H9 (cell line): ENCODE data around the gene TENM3. TPM values are rescaled to one million over a fixed set of nuclear protein-coding genes. Genes with fewer than 3 reads are reported as not detected.

ENCODE experiments used
- DNase-seq: peaks from one replicate; pipeline ENCODE4 v3.0.0-alpha.2; 2017
- H2AFZ ChIP-seq: one replicate; pipeline ENCODE4 v1.6.1; 2013; ENCODE audit warnings: mild to moderate bottlenecking, low read length, control low read depth, moderate library complexity
- H2AK5ac ChIP-seq: 2 replicates; pipeline ENCODE4 v1.6.1; 2013; ENCODE audit warnings: low read length, control low read depth, mixed read lengths; ENCODE audit not compliant: insufficient read length
- H2BK120ac ChIP-seq: one replicate; pipeline ENCODE4 v1.6.1; 2013; ENCODE audit warnings: low read depth, mild to moderate bottlenecking, low read length, control low read depth, inconsistent platforms; ENCODE audit not compliant: poor library complexity, severe bottlenecking
- H2BK12ac ChIP-seq: 2 replicates; pipeline ENCODE4 v1.6.1; 2013; ENCODE audit warnings: low read length, control low read depth, mixed read lengths, low read depth; ENCODE audit not compliant: insufficient read length
- H2BK15ac ChIP-seq: 2 replicates; pipeline ENCODE4 v1.6.1; 2013; ENCODE audit warnings: low read depth, low read length, control low read depth
- H2BK20ac ChIP-seq: one replicate; pipeline ENCODE4 v1.6.1; 2013; ENCODE audit warnings: low read depth, mild to moderate bottlenecking, low read length, control low read depth, inconsistent platforms; ENCODE audit not compliant: poor library complexity, severe bottlenecking
- H2BK5ac ChIP-seq: 2 replicates; pipeline ENCODE4 v1.6.1; 2013; ENCODE audit warnings: low read length, control low read depth, mixed read lengths; ENCODE audit not compliant: insufficient read length
- H3K14ac ChIP-seq: 2 replicates; pipeline ENCODE4 v1.6.1; 2013; ENCODE audit warnings: low read length, control low read depth; ENCODE audit not compliant: insufficient read depth
- H3K18ac ChIP-seq: 2 replicates; pipeline ENCODE4 v1.6.1; 2013; ENCODE audit warnings: low read depth, mild to moderate bottlenecking, mixed read lengths, low read length, control low read depth; ENCODE audit not compliant: insufficient read length
- H3K23ac ChIP-seq: 2 replicates; pipeline ENCODE4 v1.6.1; 2013; ENCODE audit warnings: low read length, control low read depth, mixed read lengths, low read depth; ENCODE audit not compliant: insufficient read length
- H3K23me2 ChIP-seq: 2 replicates; pipeline ENCODE4 v1.6.1; 2013; ENCODE audit warnings: low read depth, mild to moderate bottlenecking, mixed read lengths, low read length, control low read depth; ENCODE audit not compliant: insufficient read length, poor library complexity, severe bottlenecking
- H3K27ac ChIP-seq: 2 replicates; pipeline ENCODE4 v1.5.1; 2013; ENCODE audit warnings: low read length, control low read depth, mixed read lengths, low read depth; ENCODE audit not compliant: insufficient read length
- H3K27me3 ChIP-seq: 2 replicates; pipeline ENCODE4 v1.6.1; 2013; ENCODE audit warnings: low read length, control low read depth, inconsistent platforms; ENCODE audit not compliant: insufficient read depth
- H3K4ac ChIP-seq: 2 replicates; pipeline ENCODE4 v1.6.1; 2013; ENCODE audit warnings: low read depth, mild to moderate bottlenecking, control low read depth, inconsistent platforms, low read length, moderate library complexity
- H3K4me1 ChIP-seq: 2 replicates; pipeline ENCODE4 v1.6.1; 2013; ENCODE audit warnings: low read length, control low read depth, inconsistent platforms; ENCODE audit not compliant: insufficient read depth
- H3K4me2 ChIP-seq: 2 replicates; pipeline ENCODE4 v1.6.1; 2013; ENCODE audit warnings: low read length, control low read depth, mixed read lengths; ENCODE audit not compliant: insufficient read length, insufficient read depth
- H3K56ac ChIP-seq: 2 replicates; pipeline ENCODE4 v1.6.1; 2013; ENCODE audit warnings: low read depth, mild to moderate bottlenecking, mixed read lengths, low read length, control low read depth; ENCODE audit not compliant: insufficient read length
- H3K79me1 ChIP-seq: 2 replicates; pipeline ENCODE4 v1.6.1; 2013; ENCODE audit warnings: low read depth, mild to moderate bottlenecking, moderate library complexity, low read length, control low read depth, inconsistent platforms; ENCODE audit not compliant: insufficient read depth, poor library complexity, severe bottlenecking
- H3K79me2 ChIP-seq: 2 replicates; pipeline ENCODE4 v1.6.1; 2013; ENCODE audit warnings: low read length, control low read depth, inconsistent platforms; ENCODE audit not compliant: insufficient read depth
- H3K9ac ChIP-seq: 2 replicates; pipeline ENCODE4 v1.6.1; 2013; ENCODE audit warnings: low read length, control low read depth, mixed read lengths; ENCODE audit not compliant: insufficient read length; ENCODE audit errors: extremely low read depth
- H3K9me3 ChIP-seq: one replicate; pipeline ENCODE4 v1.6.1; 2013; ENCODE audit warnings: low read depth, low read length, inconsistent platforms; ENCODE audit not compliant: control insufficient read depth
- H3T11ph ChIP-seq: one replicate; pipeline ENCODE4 v1.6.1; 2013; ENCODE audit warnings: mild to moderate bottlenecking, low read length, control low read depth, inconsistent platforms
- H4K20me1 ChIP-seq: one replicate; pipeline ENCODE4 v1.6.1; 2013; ENCODE audit not compliant: control insufficient read depth, insufficient read length, insufficient read depth
- H4K5ac ChIP-seq: 2 replicates; pipeline ENCODE4 v1.6.1; 2013; ENCODE audit warnings: low read depth, mild to moderate bottlenecking, mixed read lengths, low read length, control low read depth; ENCODE audit not compliant: insufficient read length
- H4K8ac ChIP-seq: replicated peaks from 2 replicates; pipeline ENCODE4 v1.6.1; 2013; ENCODE audit warnings: low read length, control low read depth, mixed read lengths, low read depth; ENCODE audit not compliant: insufficient read length
- H4K91ac ChIP-seq: 2 replicates; pipeline ENCODE4 v1.6.1; 2013; ENCODE audit warnings: low read depth, mild to moderate bottlenecking, moderate library complexity, mixed read lengths, low read length, control low read depth; ENCODE audit not compliant: insufficient read length
- H3K27ac Mint-ChIP-seq, 3 experiments: 2 replicates in 2 of 3; 3 replicates in 1 of 3; pipeline ENCODE4 v1.8.0; 2020 to 2021; ENCODE audit warnings: mixed read lengths in 3 of 3, mild to moderate bottlenecking in 1 of 3, moderate library complexity in 1 of 3
- H3K27me3 Mint-ChIP-seq: 2 replicates; pipeline ENCODE4 v1.8.0; 2021; ENCODE audit warnings: low read depth, mild to moderate bottlenecking, moderate library complexity, mixed read lengths
- H3K36me3 Mint-ChIP-seq, 3 experiments: 2 replicates in 2 of 3; 3 replicates in 1 of 3; pipeline ENCODE4 v1.8.0; 2020 to 2021; ENCODE audit warnings: low read depth in 3 of 3, mixed read lengths in 3 of 3; ENCODE audit not compliant: insufficient read depth in 1 of 3
- H3K4me1 Mint-ChIP-seq, 2 experiments: 2 replicates each; pipeline ENCODE4 v1.8.0; 2020; ENCODE audit warnings: mixed read lengths in 2 of 2
- H3K4me3 Mint-ChIP-seq, 2 experiments: 2 replicates in 1 of 2; 3 replicates in 1 of 2; pipeline ENCODE4 v1.8.0; 2020 to 2021; ENCODE audit warnings: mild to moderate bottlenecking in 2 of 2, mixed read lengths in 2 of 2, moderate library complexity in 1 of 2
- H3K9me3 Mint-ChIP-seq, 2 experiments: 2 replicates in 1 of 2; 3 replicates in 1 of 2; pipeline ENCODE4 v1.8.0; 2020; ENCODE audit warnings: mild to moderate bottlenecking in 2 of 2, mixed read lengths in 2 of 2, moderate library complexity in 1 of 2
- WGBS: extraction: QIAGEN DNeasy Blood & Tissue Kit; methylation state at CpG from one replicate; pipeline ENCODE4 v1.1.7; 2013; ENCODE audit warnings: missing lambda C conversion rate, low lambda C conversion rate, mixed read lengths; ENCODE audit not compliant: insufficient read length; ENCODE audit errors: extremely low coverage; 5-methylcytosine and 5-hydroxymethylcytosine counted together
- total RNA-seq: library from RNA; stranded (reverse); gene quantifications from 2 replicates; pipeline ENCODE4 v1.2.1, GENCODE V29; 2021
- TF ChIP-seq, protein P1 (sequence below): fragments of 200-600 bp; sonication (generic); conservative IDR thresholded peaks from 3 replicates; pipeline ENCODE4 v1.8.0; 2021; ENCODE audit warnings: antibody characterized with exemption, mild to moderate bottlenecking

The TENM3 gene
- total RNA-seq, 1 experiment from 2014 or later = 49.6 TPM

DNA sequence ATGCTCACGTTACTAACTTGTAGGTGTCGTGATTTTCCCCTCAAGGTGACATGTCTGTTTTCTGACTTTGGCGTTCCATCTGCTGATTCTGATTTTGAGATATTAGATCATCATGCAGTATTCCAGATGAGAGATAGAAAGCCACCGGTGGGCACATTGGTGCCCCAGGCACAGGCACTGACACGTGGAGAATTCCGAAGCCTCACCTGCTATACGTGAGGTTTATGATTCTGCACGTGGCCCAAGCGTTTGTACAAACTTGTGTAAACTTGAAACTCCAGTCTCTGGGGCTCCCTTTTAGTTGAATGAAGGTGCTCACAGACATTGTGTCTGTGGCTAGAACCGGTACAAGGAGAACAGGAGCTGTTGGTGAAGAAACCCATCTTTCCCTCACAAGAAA is 81.1 kb downstream of the TENM3 start:
- H3K9me3 ChIP-seq = no peaks in the 10 kb centered on the region
- no peak overlapping the region for H3K27ac ChIP-seq
- Mint-ChIP-seq H3K27me3 (no peaks in the 10 kb centered on the region; the same call in 1 of the 2 replicates), H3K27ac (no peak overlapping the region), H3K9me3 (no peaks in the 10 kb centered on the region), H3K36me3 (peaks cover 5 to 11% (median 5%) of the 10 kb centered on the region in 3 experiments; a peak in 5 of 7 replicates), H3K4me3 (no peak overlapping the region), H3K4me1 (peaks cover 18 to 25% of the 10 kb centered on the region in 2 experiments)
- H2AFZ ChIP-seq = no peak overlapping the region
- no peaks in the 10 kb centered on the region for H4K20me1 ChIP-seq
- no peak overlapping the region for H4K91ac ChIP-seq
- no peak overlapping the region for H3K4ac ChIP-seq
- H3K27me3 ChIP-seq = no peaks in the 10 kb centered on the region
- H3K79me1 ChIP-seq = no peaks in the 10 kb centered on the region
- H3K4me2 ChIP-seq = no peak overlapping the region
- H4K5ac ChIP-seq = no peak overlapping the region
- H2BK120ac ChIP-seq = no peak overlapping the region
- no peaks in the 10 kb centered on the region for H3K79me2 ChIP-seq
- no peak overlapping the region for H3T11ph ChIP-seq
- H2BK12ac ChIP-seq = no peak overlapping the region
- H2BK20ac ChIP-seq = no peak overlapping the region
- no peaks in the 10 kb centered on the region for H3K23me2 ChIP-seq
- H4K8ac ChIP-seq = no peak overlapping the region
- no peak for DNase-seq
- H2AK5ac ChIP-seq = no peak overlapping the region
- no peak overlapping the region for H3K9ac ChIP-seq
- no peak overlapping the region for H3K14ac ChIP-seq
- no peak overlapping the region for H2BK15ac ChIP-seq
- H3K4me1 ChIP-seq = peaks cover 6% of the 10 kb centered on the region; the same call in 1 of the 2 replicates
- TF ChIP-seq, protein P1, sequence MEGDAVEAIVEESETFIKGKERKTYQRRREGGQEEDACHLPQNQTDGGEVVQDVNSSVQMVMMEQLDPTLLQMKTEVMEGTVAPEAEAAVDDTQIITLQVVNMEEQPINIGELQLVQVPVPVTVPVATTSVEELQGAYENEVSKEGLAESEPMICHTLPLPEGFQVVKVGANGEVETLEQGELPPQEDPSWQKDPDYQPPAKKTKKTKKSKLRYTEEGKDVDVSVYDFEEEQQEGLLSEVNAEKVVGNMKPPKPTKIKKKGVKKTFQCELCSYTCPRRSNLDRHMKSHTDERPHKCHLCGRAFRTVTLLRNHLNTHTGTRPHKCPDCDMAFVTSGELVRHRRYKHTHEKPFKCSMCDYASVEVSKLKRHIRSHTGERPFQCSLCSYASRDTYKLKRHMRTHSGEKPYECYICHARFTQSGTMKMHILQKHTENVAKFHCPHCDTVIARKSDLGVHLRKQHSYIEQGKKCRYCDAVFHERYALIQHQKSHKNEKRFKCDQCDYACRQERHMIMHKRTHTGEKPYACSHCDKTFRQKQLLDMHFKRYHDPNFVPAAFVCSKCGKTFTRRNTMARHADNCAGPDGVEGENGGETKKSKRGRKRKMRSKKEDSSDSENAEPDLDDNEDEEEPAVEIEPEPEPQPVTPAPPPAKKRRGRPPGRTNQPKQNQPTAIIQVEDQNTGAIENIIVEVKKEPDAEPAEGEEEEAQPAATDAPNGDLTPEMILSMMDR = no peak
- no peak overlapping the region for H2BK5ac ChIP-seq
- no peak overlapping the region for H3K23ac ChIP-seq
- no peak overlapping the region for H3K18ac ChIP-seq
- WGBS = no CpG with 5 or more reads among the region's 10 CpGs
- H3K56ac ChIP-seq = no peak overlapping the region
